Endodermal cell (in vitro differentiated cells): ENCODE results near the gene PTPRN2. TPM values are rescaled to one million over a fixed set of nuclear protein-coding genes. Genes with fewer than 3 reads are reported as not detected.
"Not testable (repeated sequence)": the region's sequence is repeated elsewhere in the genome, so short reads cannot be mapped to it uniquely, and the experiment has no call there.

ENCODE experiments used
- DNase-seq: peaks from one replicate; pipeline ENCODE4 v3.0.0-alpha.2; 2017
- H3K27ac ChIP-seq: 2 replicates; pipeline ENCODE4 v1.5.1; 2013; ENCODE audit warnings: mild to moderate bottlenecking, low read depth, low read length, moderate library complexity
- H3K27me3 ChIP-seq: 2 replicates; pipeline ENCODE4 v1.6.1; 2013; ENCODE audit warnings: mild to moderate bottlenecking, low read length, moderate library complexity; ENCODE audit not compliant: insufficient read depth, control insufficient read depth, poor library complexity, severe bottlenecking
- H3K36me3 ChIP-seq: 2 replicates; pipeline ENCODE4 v1.7.0; 2013; ENCODE audit warnings: mild to moderate bottlenecking, low read length, moderate library complexity; ENCODE audit not compliant: control insufficient read depth, insufficient read depth
- H3K4me1 ChIP-seq: one replicate; pipeline ENCODE4 v1.7.0; 2013; ENCODE audit warnings: low read length; ENCODE audit not compliant: control insufficient read depth, insufficient read depth
- H3K4me3 ChIP-seq: 2 replicates; pipeline ENCODE4 v1.5.1; 2013; ENCODE audit warnings: mild to moderate bottlenecking, low read length, moderate library complexity
- H3K9ac ChIP-seq: 2 replicates; pipeline ENCODE4 v1.6.1; 2013; ENCODE audit warnings: mild to moderate bottlenecking, low read length, moderate library complexity; ENCODE audit not compliant: poor library complexity, severe bottlenecking; ENCODE audit errors: extremely low read depth
- H3K9me3 ChIP-seq: 2 replicates; pipeline ENCODE4 v1.6.1; 2013; ENCODE audit warnings: mild to moderate bottlenecking, low read length, moderate library complexity; ENCODE audit not compliant: control insufficient read depth
- H3K27ac Mint-ChIP-seq: 2 replicates; pipeline ENCODE4 v1.8.0; 2020; ENCODE audit warnings: mixed read lengths
- H3K27me3 Mint-ChIP-seq: 2 replicates; pipeline ENCODE4 v1.8.0; 2021; ENCODE audit warnings: mild to moderate bottlenecking, mixed read lengths; ENCODE audit not compliant: insufficient read depth
- H3K36me3 Mint-ChIP-seq: 2 replicates; pipeline ENCODE4 v1.8.0; 2020; ENCODE audit warnings: low read depth, mixed read lengths
- H3K4me1 Mint-ChIP-seq: 2 replicates; pipeline ENCODE4 v1.8.0; 2020; ENCODE audit warnings: mixed read lengths
- H3K4me3 Mint-ChIP-seq: 2 replicates; pipeline ENCODE4 v1.8.0; 2020; ENCODE audit warnings: mild to moderate bottlenecking, moderate library complexity, mixed read lengths
- H3K9me3 Mint-ChIP-seq: 2 replicates; pipeline ENCODE4 v1.8.0; 2020; ENCODE audit warnings: mild to moderate bottlenecking, mixed read lengths
- CTCF ChIP-seq: fragments of 200-600 bp; sonication (generic); conservative IDR thresholded peaks from 2 replicates; pipeline ENCODE4 v1.5.0; 2021; ENCODE audit warnings: antibody characterized with exemption, mild to moderate bottlenecking
- WGBS, 2 experiments: methylation state at CpG; one replicate each; pipeline versions ENCODE4 v1.1.5 to v1.1.7; 2013; ENCODE audit warnings: missing lambda C conversion rate in 2 of 2, mixed read lengths in 1 of 2; ENCODE audit not compliant: insufficient coverage in 1 of 2, insufficient read length in 1 of 2; 5-methylcytosine and 5-hydroxymethylcytosine counted together
- microRNA-seq: library from miRNA; unstranded; fragments of <30 nt; microRNA quantifications from one replicate; pipeline ENCODE4 v1.2.0, GENCODE V29; 2020; ENCODE audit warnings: borderline microRNAs expressed
- total RNA-seq, 2 donors: library from RNA; stranded (reverse); fragmentation: NEBNext Ultra II Directional in 1 of 2; extraction: Animal tissue kit (Norgen Biotek cat#: 25700) in 1 of 2; gene quantifications; 2 replicates in 1 of 2; 3 replicates in 1 of 2; pipeline ENCODE4 v1.2.1, GENCODE V29; 2021

PTPRN2 gene
- total RNA-seq, 2 donors from 2014 or later = 0.69 to 1.2 TPM

- Histone ChIP-seq H3K9ac (no peak overlapping the region), H3K4me1 (no peaks in the 10 kb centered on the region), H3K27me3 (no peaks in the 10 kb centered on the region), H3K27ac (no peak overlapping the region), H3K36me3 (no peaks in the 10 kb centered on the region), H3K4me3 (no peak overlapping the region), H3K9me3 (peaks cover 58% of the 10 kb centered on the region)
- no peak for TF ChIP-seq CTCF
- peaks cover 10% of the 10 kb centered on the region for H3K9me3 Mint-ChIP-seq
- peaks cover 4% of the 10 kb centered on the region for H3K27me3 Mint-ChIP-seq
- H3K36me3 Mint-ChIP-seq = no peaks in the 10 kb centered on the region
- 66 to 68% methylated on average over 5 to 8 of the region's 8 CpGs for WGBS, 2 experiments
- no peak overlapping the region for H3K27ac Mint-ChIP-seq
- H3K4me1 Mint-ChIP-seq = no peaks in the 10 kb centered on the region
- H3K4me3 Mint-ChIP-seq = no peak overlapping the region
- no peak for DNase-seq
These were observed 1097.1 kb downstream of the PTPRN2 start for GRCh38 chr7:157490465-157490912.

- 50 to 64% methylated on average over 2 to 3 of the region's 3 CpGs for WGBS, 2 experiments
- not testable (repeated sequence) for H3K4me3 Mint-ChIP-seq, H3K27me3 Mint-ChIP-seq, H3K9me3 Mint-ChIP-seq, DNase-seq, H3K27me3 ChIP-seq, H3K9ac ChIP-seq, H3K27ac Mint-ChIP-seq, H3K4me1 ChIP-seq, H3K36me3 Mint-ChIP-seq, H3K4me1 Mint-ChIP-seq, H3K36me3 ChIP-seq, H3K4me3 ChIP-seq, H3K27ac ChIP-seq
- H3K9me3 ChIP-seq = peaks cover 53% of the 10 kb centered on the region
These were observed 1097.8 kb downstream of the PTPRN2 start for GRCh38 chr7:157489870-157490269.

Small RNA genes within 50 kb of the gene (microRNA-seq; reads per million reads assigned to microRNA genes)
- gene MIR153-2 (not detected), gene MIR5707 (not detected), gene MIR595 (not detected)

Other genes with a start within 250 kb of the PTPRN2 start
- 10 to 100 TPM; 58.7 to 77.1 TPM for gene NCAPG2, start 117.0 kb upstream of the PTPRN2 start, total RNA-seq
- gene ESYT2, start 241.7 kb upstream of the PTPRN2 start, total RNA-seq = 10 to 100 TPM; 30.7 to 36.9 TPM